GM12873 (cell line): ENCODE data around the gene WDR6.

Source experiments
- CTCF ChIP-seq: IDR thresholded peaks from 2 replicates; pipeline ENCODE4 v1.5.1; 2012; ENCODE audit warnings: low read depth, mild to moderate bottlenecking, moderate library complexity, low read length, control low read depth; ENCODE audit not compliant: insufficient read depth; ENCODE audit errors: missing control alignments

The WDR6 gene

GRCh38 chr3:49028673-49029562 lies 21.7 kb downstream of the WDR6 start, which contains the start of gene IMPDH2:
IMPDH2 (minus strand) TSS chr3:49029398; CDS start chr3:49029350, 48 bp downstream.
- TF ChIP-seq CTCF: no peak

GRCh38 chr3:49029563-49029884 lies 22.3 kb downstream of the WDR6 start:
- TF ChIP-seq CTCF: no peak

- TF ChIP-seq CTCF: no peak
Measured at GRCh38 chr3:49030321-49030720, 23.1 kb downstream of the WDR6 start.

- TF ChIP-seq CTCF: no peak
Measured at GRCh38 chr3:49032646-49033304, 25.6 kb downstream of the WDR6 start.

- TF ChIP-seq CTCF: no peak
Measured at GRCh38 chr3:49034650-49035049, 27.5 kb downstream of the WDR6 start.

GRCh38 chr3:49035281-49035680 lies 28.1 kb downstream of the WDR6 start:
- no peak for TF ChIP-seq CTCF

GRCh38 chr3:49053543-49053942 lies 46.4 kb downstream of the WDR6 start:
- TF ChIP-seq CTCF: no peak
